UCSD-AML1 (cell line): ENCODE data around the gene RAB36.
A peak's percentile ranks its signal among the peaks of the same experiment; 100 is the strongest.

Experiments
- DNase-seq: peaks from one replicate; lab custom pipeline; 2025; ENCODE audit not compliant: unreplicated experiment; lab: John Stamatoyannopoulos, UW

RAB36 gene

GRCh38 chr22:23108249-23109078 is 36.8 kb upstream of the RAB36 start:
- no peak for DNase-seq

GRCh38 chr22:23109079-23109347 is 36.3 kb upstream of the RAB36 start:
- DNase-seq = no peak

- no peak for DNase-seq
Measured at GRCh38 chr22:23109441-23109978, 35.8 kb upstream of the RAB36 start.

- no peak for DNase-seq
Measured at GRCh38 chr22:23110190-23110921, 34.9 kb upstream of the RAB36 start.

GRCh38 chr22:23110922-23111527 is 34.3 kb upstream of the RAB36 start:
- DNase-seq = no peak

- DNase-seq = no peak
Measured at GRCh38 chr22:23112472-23113012, 32.7 kb upstream of the RAB36 start.

GRCh38 chr22:23113067-23113846 is 32.0 kb upstream of the RAB36 start:
- no peak for DNase-seq

- no peak for DNase-seq
Measured at GRCh38 chr22:23113847-23114720, 31.2 kb upstream of the RAB36 start.

GRCh38 chr22:23114721-23115020 is 30.6 kb upstream of the RAB36 start:
- no peak for DNase-seq

- DNase-seq = no peak
Measured at GRCh38 chr22:23115369-23115768, 29.9 kb upstream of the RAB36 start.

- DNase-seq = no peak
Measured at GRCh38 chr22:23115825-23116494, 29.3 kb upstream of the RAB36 start.

- no peak for DNase-seq
Measured at GRCh38 chr22:23116506-23117263, 28.6 kb upstream of the RAB36 start.

- DNase-seq = no peak
Measured at GRCh38 chr22:23117275-23117674, 28.0 kb upstream of the RAB36 start.

- no peak for DNase-seq
Measured at GRCh38 chr22:23117891-23118646, 27.2 kb upstream of the RAB36 start.

- DNase-seq = no peak
Measured at GRCh38 chr22:23118647-23119493, 26.4 kb upstream of the RAB36 start.

- peak; percentile 32 for DNase-seq
Measured at GRCh38 chr22:23119494-23120414, 25.5 kb upstream of the RAB36 start.
